Ishikawa (cell line): ENCODE results near the gene IQCM.

Source experiments
- EP300 ChIP-seq: IDR thresholded peaks from 2 replicates; pipeline ENCODE4 v1.6.1; 2012; ENCODE audit warnings: borderline replicate concordance
- ZBTB7A ChIP-seq: IDR thresholded peaks from 2 replicates; pipeline ENCODE4 v1.6.1; 2012; ENCODE audit warnings: low read depth

- TF ChIP-seq EP300 (no peak), ZBTB7A (no peak)
Measured at GRCh38 chr4:149838036-149838435, 22.4 kb upstream of the IQCM start.
